NOMO-1 treated with dmso at 0.1 percent for 144 hours (cell line): Measurements from ENCODE around the gene IGF2R.
"Not testable (repeated sequence)": the region's sequence is repeated elsewhere in the genome, so short reads cannot be mapped to it uniquely, and the experiment has no call there.

Source experiments
- DNase-seq: peaks from one replicate; lab custom pipeline; 2025; ENCODE audit not compliant: unreplicated experiment; lab: John Stamatoyannopoulos, UW

The IGF2R gene

DNA sequence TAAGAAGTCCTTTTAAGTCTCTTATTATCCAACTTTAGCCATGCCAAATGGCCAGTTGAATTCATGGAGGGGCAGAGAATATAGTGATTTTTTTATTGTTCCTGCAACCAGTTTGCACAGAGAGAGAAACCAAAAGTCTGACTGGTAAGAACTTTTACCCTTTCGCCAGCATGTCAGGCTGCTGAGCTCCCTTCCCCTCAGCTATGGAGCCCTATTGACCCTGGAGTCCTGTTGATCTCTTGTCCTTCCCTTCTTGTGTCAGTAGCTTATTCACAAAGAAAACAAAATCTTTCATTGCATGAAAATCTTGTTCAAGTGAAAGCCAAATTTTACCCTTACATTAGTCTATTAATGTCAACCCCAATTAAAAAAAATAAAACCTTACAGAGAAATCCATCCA is 151.2 kb downstream of the IGF2R start:
- no peak for DNase-seq

DNA sequence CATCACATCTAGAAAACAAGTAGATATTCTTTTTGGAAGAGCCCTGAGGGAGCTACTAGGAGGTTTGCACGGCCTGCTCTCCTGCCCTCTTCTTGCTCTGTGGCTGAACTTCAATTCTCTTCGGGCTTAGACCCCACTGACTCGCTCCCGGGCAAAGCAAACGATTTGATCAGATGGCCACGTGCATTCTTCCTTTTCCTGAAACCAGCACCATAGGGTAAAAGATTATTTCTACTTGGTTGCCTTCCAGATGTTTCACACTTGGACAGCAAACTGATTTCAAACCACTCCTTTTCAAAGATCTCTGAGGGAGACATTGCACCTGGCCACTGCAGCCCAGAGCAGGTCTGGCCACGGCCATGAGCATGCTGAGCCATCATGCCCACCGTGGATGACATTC is 152.7 kb downstream of the IGF2R start, which contains the start of gene SLC22A1:
Gene SLC22A1, plus strand, starts transcription at position 258 of the 400 bp plus-strand sequence. Its CDS starts 121 bp downstream, at position 379.
- no peak for DNase-seq

DNA sequence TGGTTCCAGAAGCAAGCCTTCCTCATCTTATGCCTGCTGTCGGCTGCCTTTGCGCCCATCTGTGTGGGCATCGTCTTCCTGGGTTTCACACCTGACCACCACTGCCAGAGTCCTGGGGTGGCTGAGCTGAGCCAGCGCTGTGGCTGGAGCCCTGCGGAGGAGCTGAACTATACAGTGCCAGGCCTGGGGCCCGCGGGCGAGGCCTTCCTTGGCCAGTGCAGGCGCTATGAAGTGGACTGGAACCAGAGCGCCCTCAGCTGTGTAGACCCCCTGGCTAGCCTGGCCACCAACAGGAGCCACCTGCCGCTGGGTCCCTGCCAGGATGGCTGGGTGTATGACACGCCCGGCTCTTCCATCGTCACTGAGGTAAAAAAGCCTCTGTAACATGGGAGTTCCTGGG is 153.1 kb downstream of the IGF2R start:
- no peak for DNase-seq

DNA sequence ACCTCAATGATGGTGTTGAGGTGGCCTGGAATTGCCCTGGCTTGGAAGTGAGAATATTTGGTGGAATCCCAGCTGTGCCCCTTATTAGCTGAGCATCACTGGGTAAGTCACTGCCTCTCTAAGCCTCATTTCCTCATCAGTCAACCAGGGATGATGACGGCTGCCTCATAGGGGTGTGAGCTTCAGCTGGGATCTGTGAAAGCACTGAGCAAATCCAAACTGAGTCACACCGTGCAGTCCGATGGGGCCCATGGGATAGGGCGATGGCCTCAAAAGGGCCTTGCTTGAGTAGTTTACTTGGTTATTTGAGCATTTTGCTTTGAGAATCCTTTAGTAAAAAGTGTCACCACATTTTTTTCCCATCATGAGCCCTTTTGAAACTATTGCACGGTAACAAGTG is 153.9 kb downstream of the IGF2R start:
- no peak for DNase-seq

DNA sequence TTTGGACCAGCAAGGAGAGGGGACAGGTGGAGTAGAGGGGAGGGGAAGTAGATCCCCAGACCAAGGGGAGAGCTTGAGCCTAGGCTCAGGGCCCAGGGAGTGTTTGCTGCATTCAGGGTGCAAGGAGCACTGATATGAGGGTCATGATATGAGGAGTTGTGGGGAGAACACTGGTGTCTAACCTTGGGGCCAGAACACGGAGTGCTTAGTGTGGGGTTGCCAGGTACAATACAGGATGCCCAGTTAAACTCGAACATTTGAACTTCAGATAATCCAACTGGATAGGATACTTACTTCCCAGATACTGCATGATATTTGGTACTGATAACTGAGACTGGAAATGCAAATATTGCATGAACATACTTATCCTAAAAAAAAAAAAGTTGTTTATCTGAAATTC is 155.1 kb downstream of the IGF2R start:
- no peak for DNase-seq

DNA sequence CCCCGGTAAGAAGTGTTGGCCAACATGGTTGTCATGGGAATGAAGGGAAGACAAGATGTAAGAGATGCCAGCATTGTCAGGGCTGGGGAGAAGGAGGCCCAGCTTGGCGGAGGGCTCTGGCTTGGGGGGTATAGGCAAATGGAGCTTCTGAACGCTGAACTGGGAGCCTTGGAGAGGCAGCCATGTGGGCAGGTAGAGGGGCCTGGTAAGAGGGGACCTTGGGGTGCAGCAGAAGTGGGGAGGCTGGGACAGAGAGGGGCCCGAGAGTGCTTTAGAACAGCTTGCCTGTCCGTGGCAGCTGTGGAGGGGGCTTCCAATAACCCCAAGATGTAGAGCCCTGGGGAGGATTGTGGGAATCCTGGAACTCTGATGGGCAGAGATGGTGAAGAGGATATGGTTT is 155.7 kb downstream of the IGF2R start:
- DNase-seq: no peak

DNA sequence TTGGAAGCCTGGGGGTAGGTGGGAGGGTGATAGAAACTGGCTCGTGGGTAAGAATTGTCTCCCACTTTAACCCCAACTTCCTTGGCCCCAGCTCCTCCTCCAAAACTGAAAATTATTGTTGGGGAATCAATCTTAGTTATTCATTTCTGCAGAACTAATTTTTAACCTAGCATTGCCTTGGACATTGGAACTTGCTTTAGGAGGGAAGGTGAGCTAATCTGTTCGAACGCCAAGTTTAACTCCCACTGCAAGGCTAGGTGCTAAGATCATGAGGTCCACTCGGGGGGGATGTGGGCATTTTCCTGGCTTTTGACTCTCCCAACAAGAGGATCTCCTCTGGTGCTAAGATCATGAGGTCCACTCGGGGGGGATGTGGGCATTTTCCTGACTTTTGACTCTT is 156.2 kb downstream of the IGF2R start:
- DNase-seq: not testable (repeated sequence)

DNA sequence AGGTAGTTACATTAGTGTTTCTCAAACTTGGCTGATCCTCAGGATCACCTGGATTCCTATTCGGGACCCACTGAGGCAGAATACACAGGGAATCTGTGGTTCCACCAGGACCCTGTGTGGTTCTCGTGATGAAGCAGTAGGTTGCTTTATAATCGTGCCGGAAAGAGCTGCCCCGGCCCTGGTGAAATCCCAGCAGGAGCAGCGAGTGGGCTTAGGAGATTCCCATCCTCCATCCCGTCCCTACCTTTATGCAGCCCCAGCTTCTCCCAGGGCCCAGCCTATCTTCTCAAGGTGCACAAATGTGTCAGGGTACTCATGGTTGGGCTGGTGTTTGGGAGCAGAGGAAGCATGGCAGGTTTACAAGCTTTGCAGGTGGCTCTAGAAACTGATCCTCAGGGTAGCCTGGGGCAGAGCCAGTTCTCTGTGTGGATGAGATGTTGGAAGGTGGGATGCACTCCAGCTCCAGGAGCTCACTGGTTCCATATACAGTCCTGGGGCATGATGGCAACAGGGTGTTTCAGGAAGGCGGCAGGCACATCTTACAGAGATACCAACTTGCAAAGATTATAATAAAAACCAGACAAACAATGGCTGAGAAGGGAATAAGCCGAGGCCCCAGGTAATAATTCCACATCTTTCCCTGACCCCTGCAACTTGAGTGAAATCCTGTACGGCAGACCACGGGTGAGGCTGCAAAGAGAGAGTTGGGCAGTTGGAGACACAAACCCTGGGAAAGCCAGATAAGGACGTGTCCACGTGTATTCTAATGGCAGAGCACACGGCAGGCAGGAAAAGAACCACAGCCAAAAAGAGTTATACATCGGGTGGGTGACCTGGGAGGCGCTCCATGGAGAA is 158.6 kb downstream of the IGF2R start:
- DNase-seq: no peak

DNA sequence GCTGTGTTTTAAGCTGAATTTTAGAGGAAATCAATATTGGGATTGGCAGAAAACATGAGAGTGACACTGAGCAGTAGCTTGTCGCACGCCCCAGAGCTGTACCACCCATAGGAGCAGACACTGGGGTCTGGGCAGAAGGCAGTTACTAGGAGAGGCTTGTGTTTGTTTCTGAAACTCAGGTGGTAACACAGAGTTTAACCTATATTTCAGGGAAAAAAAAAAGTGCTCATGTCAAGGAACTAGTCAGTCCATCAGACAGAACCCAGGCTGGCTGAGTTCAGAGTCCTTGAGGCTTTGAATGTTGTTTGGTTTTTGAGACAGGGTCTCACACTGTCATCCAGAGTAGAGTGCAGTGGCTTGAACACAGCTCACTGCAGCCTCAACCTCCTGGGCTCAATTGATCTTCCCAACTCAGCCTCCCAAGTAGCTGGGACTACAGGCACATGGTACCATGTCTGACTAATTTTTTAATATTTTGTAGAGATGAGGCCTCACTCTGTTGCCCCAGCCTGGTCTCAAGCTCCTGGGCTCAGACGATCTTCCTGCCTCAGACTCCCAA is 159.3 kb downstream of the IGF2R start:
- DNase-seq: no peak

DNA sequence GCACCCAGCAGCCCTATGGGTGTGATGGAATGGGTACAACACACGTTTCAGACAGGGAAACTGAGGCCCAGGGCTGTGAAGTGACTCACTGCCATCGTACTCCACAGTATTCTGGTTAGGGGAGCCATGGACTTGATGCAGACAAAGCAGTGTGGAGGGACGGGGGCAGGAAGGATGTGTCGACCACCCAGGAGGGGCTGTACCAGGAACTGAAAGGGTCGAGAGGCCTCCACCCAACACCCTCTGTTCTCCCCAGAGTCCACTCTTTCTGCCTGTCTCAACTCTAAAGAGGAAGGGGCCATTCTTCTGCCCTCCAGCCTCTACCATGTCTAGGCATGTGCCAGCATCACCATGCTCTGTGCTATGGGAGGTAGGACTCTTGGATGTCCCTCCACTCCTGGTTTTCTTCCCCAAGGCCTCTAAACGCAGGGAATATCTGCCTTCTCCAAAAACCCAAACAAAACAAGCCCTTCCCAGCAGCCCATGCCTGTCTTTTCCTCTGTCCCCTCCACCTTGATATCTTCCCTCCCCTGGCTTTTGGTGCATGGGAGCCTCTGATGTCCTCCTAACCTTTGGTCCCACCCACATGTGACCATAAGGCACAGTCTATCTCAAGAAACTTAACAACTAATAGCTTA is 160.1 kb downstream of the IGF2R start:
- no peak for DNase-seq

DNA sequence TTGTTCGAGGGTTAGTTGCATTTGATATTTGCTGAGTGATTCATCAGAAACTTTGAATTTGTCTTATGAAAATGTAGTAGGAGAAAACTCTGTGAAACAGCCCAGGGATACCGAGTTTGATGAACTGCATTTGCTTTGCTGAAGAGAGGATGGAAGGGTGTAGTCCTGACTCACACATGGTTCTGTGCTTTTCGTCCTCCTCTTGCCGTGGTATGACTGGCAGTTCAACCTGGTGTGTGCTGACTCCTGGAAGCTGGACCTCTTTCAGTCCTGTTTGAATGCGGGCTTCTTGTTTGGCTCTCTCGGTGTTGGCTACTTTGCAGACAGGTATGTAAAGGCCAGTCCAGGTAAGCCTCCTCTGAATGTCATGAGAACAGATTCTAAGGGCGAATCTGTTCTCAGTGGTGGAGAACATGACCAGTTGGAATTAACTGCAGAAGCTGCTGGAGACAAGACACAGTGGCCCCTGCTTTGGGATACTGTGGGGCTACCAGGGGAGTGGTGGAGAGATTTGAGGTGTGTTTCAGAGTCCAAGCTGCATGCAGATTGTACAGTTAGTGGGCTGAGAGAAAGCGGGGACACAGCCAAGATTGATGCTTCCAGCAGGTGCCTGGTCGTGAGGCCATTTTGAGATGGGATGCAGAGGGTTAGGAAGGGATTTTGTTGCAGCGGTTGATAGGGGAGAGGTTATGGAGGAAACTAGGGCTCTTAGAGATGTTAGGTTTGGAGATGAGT is 161.2 kb downstream of the IGF2R start:
- no peak for DNase-seq

DNA sequence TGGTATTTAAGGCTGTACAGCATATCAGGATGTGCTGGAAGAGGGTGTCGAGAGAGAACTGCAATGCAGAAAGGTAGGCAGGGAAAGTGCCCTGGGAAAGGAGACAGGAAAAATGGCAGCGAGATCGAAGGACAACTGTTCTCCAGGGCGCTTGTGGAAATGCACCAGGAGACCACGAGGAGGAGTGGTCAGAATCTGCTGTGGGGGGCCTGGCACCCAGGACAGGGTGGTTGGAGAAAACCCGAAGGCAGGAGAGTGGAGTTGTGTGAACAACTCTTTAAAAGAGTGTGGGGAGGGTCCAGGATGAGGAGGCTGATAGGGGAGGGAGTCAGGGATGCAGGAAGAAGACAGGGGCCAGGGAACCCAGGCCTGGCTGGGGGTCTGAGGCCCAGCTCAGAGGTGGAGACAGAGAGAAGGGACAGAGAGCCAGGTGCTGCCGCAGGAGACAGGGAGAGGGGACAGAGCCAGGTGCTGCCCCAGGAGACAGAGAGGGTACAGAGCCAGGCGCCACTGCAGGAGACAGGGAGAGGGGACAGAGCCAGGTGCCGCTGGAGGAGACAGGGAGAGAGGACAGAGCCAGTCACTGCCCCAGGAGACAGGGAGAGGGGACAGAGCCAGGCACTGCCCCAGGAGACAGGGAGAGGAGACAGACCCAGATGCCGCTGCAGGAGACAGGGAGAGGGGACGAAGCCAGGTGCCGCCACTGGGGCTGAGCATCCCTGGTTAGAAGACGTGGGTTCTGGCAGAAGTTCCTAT is 162.0 kb downstream of the IGF2R start:
- no peak for DNase-seq

DNA sequence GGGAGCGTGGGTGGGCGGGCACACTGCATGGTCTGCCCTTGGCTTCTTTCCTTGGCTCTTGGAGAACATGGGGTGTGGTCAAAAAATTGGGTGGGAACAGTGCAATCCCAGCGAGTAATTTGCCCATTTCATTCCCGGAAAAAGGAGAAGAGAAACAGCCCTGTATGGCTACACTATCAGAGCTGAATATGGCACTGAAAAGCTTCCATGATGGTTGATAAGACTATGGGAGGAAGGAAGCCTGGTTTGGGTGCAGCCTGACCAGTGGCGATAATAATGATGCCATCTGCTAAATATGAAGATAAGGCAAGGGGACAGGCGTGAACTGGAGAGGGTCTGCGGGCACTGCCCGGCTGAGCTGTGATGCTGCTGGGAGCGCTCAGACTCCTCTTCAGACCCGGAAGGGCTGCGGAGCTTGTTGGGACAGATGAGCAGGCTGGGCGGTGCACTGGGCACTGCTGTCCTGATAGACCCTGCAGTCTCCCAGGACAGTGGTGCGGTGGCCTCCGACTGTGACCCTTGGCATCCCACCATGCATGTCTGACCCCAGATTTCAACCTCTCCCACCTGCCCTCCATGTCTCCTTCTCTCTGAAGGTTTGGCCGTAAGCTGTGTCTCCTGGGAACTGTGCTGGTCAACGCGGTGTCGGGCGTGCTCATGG is 162.9 kb downstream of the IGF2R start:
- no peak for DNase-seq

DNA sequence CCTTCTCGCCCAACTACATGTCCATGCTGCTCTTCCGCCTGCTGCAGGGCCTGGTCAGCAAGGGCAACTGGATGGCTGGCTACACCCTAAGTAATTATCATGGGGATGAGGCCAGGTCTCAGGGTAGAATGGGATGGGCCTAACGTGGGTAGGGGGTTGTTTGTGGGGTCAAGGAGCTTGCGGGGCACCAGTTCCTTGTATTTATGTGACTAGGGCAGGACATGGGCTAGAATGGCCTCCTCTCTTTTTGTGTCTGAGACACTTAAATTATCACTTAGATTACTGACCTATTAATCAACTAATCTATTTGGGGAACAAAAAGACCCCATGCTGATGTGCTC is 163.4 kb downstream of the IGF2R start:
- DNase-seq: no peak

DNA sequence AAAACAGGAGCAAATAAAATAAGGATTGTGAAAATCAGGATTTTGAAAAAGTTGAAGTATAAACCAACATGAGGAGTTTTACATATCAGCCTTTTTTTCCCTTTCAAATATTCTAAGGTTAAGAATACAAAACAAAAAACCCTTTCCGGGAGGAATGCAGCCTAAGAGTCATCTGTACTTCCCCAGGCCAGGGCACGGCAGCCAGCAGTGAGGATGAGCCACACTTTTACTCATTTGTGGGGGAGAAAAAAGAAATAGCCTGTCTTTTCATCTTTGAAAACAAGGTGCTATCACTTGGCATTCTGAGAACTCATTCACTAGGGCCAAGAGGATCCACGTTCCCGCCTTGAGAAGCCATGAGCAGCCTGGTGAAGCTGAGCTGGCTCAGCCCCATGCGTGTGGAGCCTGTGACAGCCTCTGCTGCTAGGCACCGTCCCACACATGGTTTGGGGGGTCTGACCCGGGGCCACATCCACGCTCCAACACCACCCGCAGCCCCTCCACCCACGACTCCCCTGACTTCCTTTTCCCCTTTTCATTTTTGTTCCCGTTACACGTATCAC is 164.0 kb downstream of the IGF2R start:
- DNase-seq: no peak

DNA sequence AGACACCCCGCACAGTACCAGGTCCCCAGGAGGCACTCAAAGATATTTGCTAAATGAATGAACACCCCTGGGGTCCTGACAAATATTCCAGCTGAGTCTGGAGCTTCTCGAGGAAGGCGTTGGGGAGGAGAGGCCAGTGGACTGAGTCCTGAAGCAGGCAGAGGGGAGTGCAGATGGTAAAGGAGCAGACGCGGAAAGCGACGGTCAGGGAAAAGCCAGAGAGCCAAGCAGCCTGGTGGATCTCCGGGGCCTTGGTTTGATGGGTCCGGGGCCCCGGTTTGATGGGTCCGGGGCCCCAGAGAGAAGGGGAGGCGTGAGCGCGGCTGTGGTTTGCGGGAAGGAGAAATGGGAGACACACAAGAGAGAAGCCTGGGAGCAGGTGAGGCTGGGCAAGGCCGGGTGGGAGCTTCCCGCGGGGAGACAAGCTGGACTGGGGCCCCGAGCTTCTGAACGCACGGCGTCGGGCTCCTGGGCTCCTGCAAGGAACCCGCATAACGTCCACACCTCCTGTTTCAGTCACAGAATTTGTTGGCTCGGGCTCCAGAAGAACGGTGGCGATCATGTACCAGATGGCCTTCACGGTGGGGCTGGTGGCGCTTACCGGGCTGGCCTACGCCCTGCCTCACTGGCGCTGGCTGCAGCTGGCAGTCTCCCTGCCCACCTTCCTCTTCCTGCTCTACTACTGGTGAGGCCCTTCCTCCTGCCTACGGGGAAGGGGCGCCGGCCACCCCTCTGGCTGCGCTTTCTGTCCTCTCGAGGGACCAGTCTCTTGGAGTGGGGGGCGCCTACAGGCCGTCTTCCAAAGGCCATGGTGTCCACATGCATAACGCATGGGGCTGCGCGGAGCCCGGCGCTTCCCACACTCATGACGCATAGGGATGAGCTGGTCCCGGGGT is 164.8 kb downstream of the IGF2R start:
- no peak for DNase-seq

DNA sequence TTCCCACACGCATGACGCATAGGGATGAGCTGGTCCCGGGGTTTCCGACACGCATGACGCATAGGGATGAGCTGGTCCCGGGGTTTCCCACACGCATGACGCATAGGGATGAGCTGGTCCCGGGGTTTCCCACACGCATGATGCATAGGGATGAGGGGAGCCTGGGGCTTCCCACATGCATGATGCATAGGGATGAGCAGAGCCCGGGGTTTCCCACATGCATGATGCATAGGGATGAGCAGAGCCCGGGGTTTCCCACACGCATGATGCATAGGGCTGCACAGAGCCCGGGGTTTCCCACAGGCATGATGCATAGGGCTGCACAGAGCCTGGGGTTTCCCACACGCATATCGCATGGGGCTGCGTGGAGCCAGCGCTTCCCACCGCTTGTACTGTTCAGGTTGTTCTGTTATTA is 165.5 kb downstream of the IGF2R start:
- not testable (repeated sequence) for DNase-seq

DNA sequence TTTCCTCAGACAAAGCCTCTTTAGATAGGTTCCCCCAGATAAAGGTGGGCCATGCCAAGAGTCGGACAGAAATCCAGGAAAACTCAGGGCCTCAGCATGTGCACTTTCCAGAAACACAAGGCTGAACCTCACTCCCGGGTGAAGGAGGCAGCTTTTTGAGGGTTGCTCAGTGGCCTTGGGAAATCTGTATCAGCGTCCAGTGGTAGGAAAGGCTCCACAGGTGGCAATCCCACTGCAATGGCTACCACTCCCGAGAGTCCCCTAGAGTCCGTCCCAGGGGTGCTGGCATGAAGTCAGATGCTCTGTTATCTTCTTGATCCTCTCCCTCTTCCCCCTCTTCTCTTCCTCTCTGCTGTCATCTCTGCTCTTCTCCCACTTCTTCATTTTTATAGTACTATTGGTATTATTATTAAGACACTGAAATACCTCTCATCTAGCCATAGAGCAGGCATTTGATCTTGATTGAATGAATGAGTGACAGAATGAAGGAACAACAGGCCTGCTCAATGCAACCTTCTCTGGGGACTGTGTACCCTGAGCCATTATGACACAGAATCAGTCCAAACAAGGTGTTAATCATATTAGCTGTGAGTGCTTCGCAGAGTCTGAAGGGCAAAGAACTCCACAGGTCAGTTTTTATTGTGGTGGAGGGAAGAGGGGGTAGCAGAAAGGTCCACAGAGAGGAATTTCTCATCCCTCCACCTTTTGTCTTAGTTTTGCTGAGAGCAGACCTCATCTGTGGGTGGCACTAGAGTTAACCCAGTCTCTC is 166.1 kb downstream of the IGF2R start:
- DNase-seq: no peak
